ENCODE measurements around the gene IL36RN.

Gene IL36RN

GRCh38 chr2:113098041-113098440, 39.0 kb downstream of the IL36RN start:
- H3K9ac ChIP-seq = no peak overlapping the region
- no peak for TF ChIP-seq CTCF (IDR thresholded peaks at IDR 0.05)
- H3K27ac ChIP-seq = no peak overlapping the region
- no peak overlapping the region for H3K4me3 ChIP-seq (ENCODE audit: low read depth, low read length)
- no peaks in the 10 kb centered on the region for H3K4me1 ChIP-seq
- H2AFZ ChIP-seq = no peak overlapping the region
- H3K27me3 ChIP-seq (ENCODE audit: control insufficient read depth, insufficient read depth, low read length) = no peaks in the 10 kb centered on the region
- no peaks in the 10 kb centered on the region for H3K36me3 ChIP-seq (ENCODE audit: control insufficient read depth, insufficient read depth, low read length)
- H3K9me3 ChIP-seq (ENCODE audit: control insufficient read depth, low read length) = no peaks in the 10 kb centered on the region
- no peak overlapping the region for H3K4me2 ChIP-seq (ENCODE audit: low read length)
- H3K79me2 ChIP-seq = no peaks in the 10 kb centered on the region

- Histone ChIP-seq H3K36me3 (ENCODE audit: control insufficient read depth, insufficient read depth, low read length) (no peaks in the 10 kb centered on the region), H2AFZ (no peak overlapping the region), H3K9ac (no peak overlapping the region), H3K4me3 (ENCODE audit: low read depth, low read length) (no peak overlapping the region), H3K27me3 (ENCODE audit: control insufficient read depth, insufficient read depth, low read length) (no peaks in the 10 kb centered on the region), H3K9me3 (ENCODE audit: control insufficient read depth, low read length) (no peaks in the 10 kb centered on the region), H3K4me2 (ENCODE audit: low read length) (no peak overlapping the region), H3K27ac (no peak overlapping the region), H3K4me1 (no peaks in the 10 kb centered on the region), H3K79me2 (no peaks in the 10 kb centered on the region)
- TF ChIP-seq CTCF (IDR thresholded peaks at IDR 0.05) = no peak
Observed at GRCh38 chr2:113098532-113098931, 39.5 kb downstream of the IL36RN start.

GRCh38 chr2:113102133-113102532, 43.1 kb downstream of the IL36RN start:
- Histone ChIP-seq H3K36me3 (ENCODE audit: control insufficient read depth, insufficient read depth, low read length) (no peaks in the 10 kb centered on the region), H3K4me3 (ENCODE audit: low read depth, low read length) (no peak overlapping the region), H3K27ac (no peak overlapping the region), H2AFZ (no peak overlapping the region), H3K4me2 (ENCODE audit: low read length) (no peak overlapping the region), H3K4me1 (no peaks in the 10 kb centered on the region), H3K9me3 (ENCODE audit: control insufficient read depth, low read length) (no peaks in the 10 kb centered on the region), H3K79me2 (no peaks in the 10 kb centered on the region), H3K27me3 (ENCODE audit: control insufficient read depth, insufficient read depth, low read length) (no peaks in the 10 kb centered on the region), H3K9ac (no peak overlapping the region)
- no peak for TF ChIP-seq CTCF (IDR thresholded peaks at IDR 0.05)

- no peak overlapping the region for H2AFZ ChIP-seq
- H3K9me3 ChIP-seq (ENCODE audit: control insufficient read depth, low read length) = no peaks in the 10 kb centered on the region
- TF ChIP-seq CTCF (IDR thresholded peaks at IDR 0.05) = no peak
- H3K4me2 ChIP-seq (ENCODE audit: low read length) = no peak overlapping the region
- no peak overlapping the region for H3K9ac ChIP-seq
- H3K4me1 ChIP-seq = no peaks in the 10 kb centered on the region
- H3K27me3 ChIP-seq (ENCODE audit: control insufficient read depth, insufficient read depth, low read length) = no peaks in the 10 kb centered on the region
- no peaks in the 10 kb centered on the region for H3K36me3 ChIP-seq (ENCODE audit: control insufficient read depth, insufficient read depth, low read length)
- no peak overlapping the region for H3K27ac ChIP-seq
- no peaks in the 10 kb centered on the region for H3K79me2 ChIP-seq
- H3K4me3 ChIP-seq (ENCODE audit: low read depth, low read length) = no peak overlapping the region
Observed at GRCh38 chr2:113103277-113103676, 44.3 kb downstream of the IL36RN start.

- Histone ChIP-seq H3K27me3 (ENCODE audit: control insufficient read depth, insufficient read depth, low read length) (no peaks in the 10 kb centered on the region), H2AFZ (no peak overlapping the region), H3K4me3 (ENCODE audit: low read depth, low read length) (no peak overlapping the region), H3K9ac (no peak overlapping the region), H3K4me1 (no peaks in the 10 kb centered on the region), H3K36me3 (ENCODE audit: control insufficient read depth, insufficient read depth, low read length) (no peaks in the 10 kb centered on the region), H3K9me3 (ENCODE audit: control insufficient read depth, low read length) (no peaks in the 10 kb centered on the region), H3K79me2 (no peaks in the 10 kb centered on the region), H3K4me2 (ENCODE audit: low read length) (no peak overlapping the region), H3K27ac (no peak overlapping the region)
- TF ChIP-seq CTCF (IDR thresholded peaks at IDR 0.05) = no peak
Observed at GRCh38 chr2:113104054-113104611, 45.1 kb downstream of the IL36RN start.
